NT2/D1 (cell line): ENCODE data around the gene MALAT1.

ENCODE experiments used
- YY1 ChIP-seq: IDR thresholded peaks from 2 replicates; pipeline ENCODE4 v1.6.1; 2011; ENCODE audit not compliant: insufficient read length, insufficient read depth
- ZNF274 ChIP-seq: IDR thresholded peaks from 2 replicates; pipeline ENCODE4 v1.6.1; 2011; ENCODE audit warnings: mild to moderate bottlenecking, low read depth, low read length

GRCh38 chr11:65485920-65486219, 13.0 kb upstream of the MALAT1 start:
- no peak for TF ChIP-seq YY1
- no peak for TF ChIP-seq ZNF274
